Activated naive CD4-positive, alpha-beta T cell treated with anti-CD3 and anti-CD28 coated beads, Interleukin-2, amount 50 U/mL, for 24 hours (primary cell): ENCODE data around the gene METRNL.
A peak's percentile ranks its signal among the peaks of the same experiment; 100 is the strongest.
"Not testable (repeated sequence)": the region's sequence is repeated elsewhere in the genome, so short reads cannot be mapped to it uniquely, and the experiment has no call there.

Experiments used
- H3K27ac Mint-ChIP-seq: one replicate; pipeline ENCODE4 v1.8.0; 2021; ENCODE audit warnings: mild to moderate bottlenecking, mixed read lengths
- H3K27me3 Mint-ChIP-seq: one replicate; pipeline ENCODE4 v1.8.0; 2021; ENCODE audit warnings: mixed read lengths
- H3K36me3 Mint-ChIP-seq: one replicate; pipeline ENCODE4 v1.8.0; 2021; ENCODE audit warnings: mixed read lengths
- H3K4me1 Mint-ChIP-seq: one replicate; pipeline ENCODE4 v1.8.0; 2021; ENCODE audit warnings: mixed read lengths
- H3K4me3 Mint-ChIP-seq: one replicate; pipeline ENCODE4 v1.8.0; 2021; ENCODE audit warnings: mild to moderate bottlenecking, mixed read lengths
- H3K9me3 Mint-ChIP-seq: one replicate; pipeline ENCODE4 v1.8.0; 2021; ENCODE audit warnings: mixed read lengths

Gene METRNL

GRCh38 chr17:83057793-83058265 is 21.6 kb upstream of the METRNL start:
- no peak overlapping the region for H3K27ac Mint-ChIP-seq

GRCh38 chr17:83058266-83058798 is 21.1 kb upstream of the METRNL start:
- Mint-ChIP-seq H3K9me3 (no peaks in the 10 kb centered on the region), H3K4me3 (no peak overlapping the region), H3K27ac (peak overlapping the region; percentile 60)

More at GRCh38 chr17:83057793-83058265, 21.6 kb upstream of the METRNL start:
- Mint-ChIP-seq H3K4me1 (peaks cover 6% of the 10 kb centered on the region), H3K4me3 (no peak overlapping the region), H3K36me3 (no peaks in the 10 kb centered on the region), H3K9me3 (no peaks in the 10 kb centered on the region), H3K27me3 (no peaks in the 10 kb centered on the region)

GRCh38 chr17:83061586-83061985 is 17.8 kb upstream of the METRNL start:
- no peak overlapping the region for H3K27ac Mint-ChIP-seq
- H3K4me3 Mint-ChIP-seq: no peak overlapping the region
- H3K4me1 Mint-ChIP-seq: no peaks in the 10 kb centered on the region
- no peaks in the 10 kb centered on the region for H3K36me3 Mint-ChIP-seq
- H3K9me3 Mint-ChIP-seq: no peaks in the 10 kb centered on the region
- H3K27me3 Mint-ChIP-seq: no peaks in the 10 kb centered on the region

More at GRCh38 chr17:83058266-83058798, 21.1 kb upstream of the METRNL start:
- no peaks in the 10 kb centered on the region for H3K27me3 Mint-ChIP-seq
- H3K36me3 Mint-ChIP-seq: no peaks in the 10 kb centered on the region
- peaks cover 6% of the 10 kb centered on the region for H3K4me1 Mint-ChIP-seq

GRCh38 chr17:83062011-83062817 is 17.2 kb upstream of the METRNL start:
- Mint-ChIP-seq H3K27ac (no peak overlapping the region), H3K9me3 (no peaks in the 10 kb centered on the region), H3K36me3 (no peaks in the 10 kb centered on the region), H3K4me1 (no peaks in the 10 kb centered on the region), H3K4me3 (no peak overlapping the region), H3K27me3 (no peaks in the 10 kb centered on the region)

- Mint-ChIP-seq H3K36me3 (no peaks in the 10 kb centered on the region), H3K27ac (no peak overlapping the region), H3K4me1 (no peaks in the 10 kb centered on the region), H3K9me3 (no peaks in the 10 kb centered on the region), H3K4me3 (no peak overlapping the region), H3K27me3 (no peaks in the 10 kb centered on the region)
Measured at GRCh38 chr17:83062818-83063671, 16.4 kb upstream of the METRNL start.

GRCh38 chr17:83064021-83064731 is 15.2 kb upstream of the METRNL start:
- Mint-ChIP-seq H3K4me1 (no peaks in the 10 kb centered on the region), H3K27ac (peak overlapping the region; percentile 12), H3K36me3 (no peaks in the 10 kb centered on the region)

GRCh38 chr17:83064732-83065659 is 14.4 kb upstream of the METRNL start:
- Mint-ChIP-seq H3K9me3 (no peaks in the 10 kb centered on the region), H3K27ac (peak overlapping the region; percentile 12), H3K4me1 (peaks cover 5% of the 10 kb centered on the region), H3K4me3 (no peak overlapping the region), H3K27me3 (no peaks in the 10 kb centered on the region), H3K36me3 (no peaks in the 10 kb centered on the region)

More at GRCh38 chr17:83064021-83064731, 15.2 kb upstream of the METRNL start:
- no peak overlapping the region for H3K4me3 Mint-ChIP-seq
- no peaks in the 10 kb centered on the region for H3K9me3 Mint-ChIP-seq
- H3K27me3 Mint-ChIP-seq: no peaks in the 10 kb centered on the region

GRCh38 chr17:83065660-83066542 is 13.5 kb upstream of the METRNL start:
- H3K36me3 Mint-ChIP-seq: no peaks in the 10 kb centered on the region
- peaks cover 10% of the 10 kb centered on the region for H3K4me1 Mint-ChIP-seq
- H3K4me3 Mint-ChIP-seq: no peak overlapping the region
- H3K27ac Mint-ChIP-seq: no peak overlapping the region
- no peaks in the 10 kb centered on the region for H3K9me3 Mint-ChIP-seq
- H3K27me3 Mint-ChIP-seq: no peaks in the 10 kb centered on the region

GRCh38 chr17:83066543-83066890 is 12.9 kb upstream of the METRNL start:
- H3K4me3 Mint-ChIP-seq, H3K27ac Mint-ChIP-seq, H3K9me3 Mint-ChIP-seq, H3K36me3 Mint-ChIP-seq, H3K27me3 Mint-ChIP-seq: not testable (repeated sequence)
- peaks cover 15% of the 10 kb centered on the region for H3K4me1 Mint-ChIP-seq

GRCh38 chr17:83067071-83067717 is 12.2 kb upstream of the METRNL start:
- peaks cover 20% of the 10 kb centered on the region for H3K4me1 Mint-ChIP-seq
- no peak overlapping the region for H3K4me3 Mint-ChIP-seq
- no peaks in the 10 kb centered on the region for H3K36me3 Mint-ChIP-seq
- H3K9me3 Mint-ChIP-seq: no peaks in the 10 kb centered on the region
- no peaks in the 10 kb centered on the region for H3K27me3 Mint-ChIP-seq
- H3K27ac Mint-ChIP-seq: no peak overlapping the region

GRCh38 chr17:83067718-83068261 is 11.6 kb upstream of the METRNL start:
- H3K9me3 Mint-ChIP-seq: no peaks in the 10 kb centered on the region
- no peaks in the 10 kb centered on the region for H3K36me3 Mint-ChIP-seq
- no peak overlapping the region for H3K4me3 Mint-ChIP-seq
- H3K27ac Mint-ChIP-seq: no peak overlapping the region
- H3K27me3 Mint-ChIP-seq: no peaks in the 10 kb centered on the region
- peaks cover 22% of the 10 kb centered on the region for H3K4me1 Mint-ChIP-seq

- H3K27me3 Mint-ChIP-seq: no peaks in the 10 kb centered on the region
Measured at GRCh38 chr17:83068641-83069570, 10.5 kb upstream of the METRNL start.

More at GRCh38 chr17:83068641-83069570, 10.5 kb upstream of the METRNL start:
- Mint-ChIP-seq H3K9me3 (no peaks in the 10 kb centered on the region), H3K36me3 (no peaks in the 10 kb centered on the region), H3K4me3 (peak overlapping the region; percentile 52), H3K4me1 (peaks cover 22% of the 10 kb centered on the region), H3K27ac (no peak overlapping the region)
